Superior temporal gyrus (tissue), 1 donor: ENCODE results near the gene TMUB2.
"Not testable (repeated sequence)": the region's sequence is repeated elsewhere in the genome, so short reads cannot be mapped to it uniquely, and the experiment has no call there.

Source experiments
- DNase-seq: peaks from one replicate; pipeline ENCODE4 v3.0.0-alpha.2; 2016; ENCODE audit errors: extremely low spot score

The TMUB2 gene

DNA sequence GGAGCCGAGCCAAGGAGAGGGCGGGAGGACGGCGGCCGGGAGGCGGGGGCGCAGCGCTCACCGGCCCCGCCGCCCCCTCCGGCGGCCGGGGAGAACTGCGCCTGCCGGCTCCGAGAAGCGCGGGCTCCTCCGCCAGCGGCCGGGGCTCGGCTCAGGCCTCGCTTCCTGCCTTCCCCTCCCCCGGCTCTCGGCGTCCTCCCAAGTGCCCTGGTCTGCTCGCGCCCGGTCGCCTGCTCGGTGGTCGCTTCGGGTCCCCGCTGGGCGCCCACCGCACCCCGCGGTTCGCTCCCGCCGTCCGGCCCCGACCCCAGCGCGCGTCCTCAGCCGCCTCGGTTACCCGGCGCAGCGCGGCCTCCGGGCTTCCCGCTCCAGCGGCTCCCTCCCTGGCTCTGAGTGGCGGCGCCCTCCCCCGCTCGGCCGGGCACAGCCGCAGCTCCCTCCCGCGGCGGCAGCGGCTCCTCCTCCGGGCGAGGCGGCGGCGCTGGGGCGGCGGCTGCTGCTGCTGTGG, 32.4 kb downstream of the TMUB2 start:
- peak; percentile 31 for DNase-seq

DNA sequence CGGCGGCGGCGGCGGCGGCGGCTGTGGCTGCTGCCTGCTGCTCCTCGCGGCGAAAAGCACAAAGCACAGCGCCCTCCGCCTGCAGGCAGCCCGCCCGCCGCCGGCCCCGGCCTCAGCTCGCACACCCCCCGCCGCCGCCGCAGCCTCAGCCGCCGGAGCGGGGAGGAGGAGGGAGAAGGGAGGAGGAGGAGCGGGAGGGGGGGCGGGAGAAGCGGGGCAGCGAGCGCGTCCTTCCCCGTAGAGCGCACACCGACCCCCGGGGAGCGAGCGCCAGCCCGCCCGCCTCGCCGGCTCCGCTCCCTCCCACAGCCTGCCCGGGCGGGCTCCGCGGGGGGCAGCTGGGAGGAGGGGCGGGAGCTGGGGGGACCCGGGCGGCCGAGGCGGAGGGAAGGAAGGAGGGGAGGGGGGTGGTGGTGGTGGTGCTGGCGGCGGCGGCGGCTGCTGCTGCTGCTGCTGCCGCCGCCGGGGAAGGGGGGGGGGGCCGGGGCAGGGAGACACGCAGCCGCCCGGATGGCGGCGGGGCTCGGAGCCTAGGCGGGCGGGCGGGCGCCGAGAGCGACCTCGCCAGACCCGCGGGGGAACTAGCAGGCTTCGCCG, 32.9 kb downstream of the TMUB2 start, which contains the start of gene UBTF:
TSS of gene UBTF (minus strand) at position 60 of the 597 bp plus-strand sequence. CDS start 1,446 bp downstream, outside the sequence.
- DNase-seq = peak; percentile 50

DNA sequence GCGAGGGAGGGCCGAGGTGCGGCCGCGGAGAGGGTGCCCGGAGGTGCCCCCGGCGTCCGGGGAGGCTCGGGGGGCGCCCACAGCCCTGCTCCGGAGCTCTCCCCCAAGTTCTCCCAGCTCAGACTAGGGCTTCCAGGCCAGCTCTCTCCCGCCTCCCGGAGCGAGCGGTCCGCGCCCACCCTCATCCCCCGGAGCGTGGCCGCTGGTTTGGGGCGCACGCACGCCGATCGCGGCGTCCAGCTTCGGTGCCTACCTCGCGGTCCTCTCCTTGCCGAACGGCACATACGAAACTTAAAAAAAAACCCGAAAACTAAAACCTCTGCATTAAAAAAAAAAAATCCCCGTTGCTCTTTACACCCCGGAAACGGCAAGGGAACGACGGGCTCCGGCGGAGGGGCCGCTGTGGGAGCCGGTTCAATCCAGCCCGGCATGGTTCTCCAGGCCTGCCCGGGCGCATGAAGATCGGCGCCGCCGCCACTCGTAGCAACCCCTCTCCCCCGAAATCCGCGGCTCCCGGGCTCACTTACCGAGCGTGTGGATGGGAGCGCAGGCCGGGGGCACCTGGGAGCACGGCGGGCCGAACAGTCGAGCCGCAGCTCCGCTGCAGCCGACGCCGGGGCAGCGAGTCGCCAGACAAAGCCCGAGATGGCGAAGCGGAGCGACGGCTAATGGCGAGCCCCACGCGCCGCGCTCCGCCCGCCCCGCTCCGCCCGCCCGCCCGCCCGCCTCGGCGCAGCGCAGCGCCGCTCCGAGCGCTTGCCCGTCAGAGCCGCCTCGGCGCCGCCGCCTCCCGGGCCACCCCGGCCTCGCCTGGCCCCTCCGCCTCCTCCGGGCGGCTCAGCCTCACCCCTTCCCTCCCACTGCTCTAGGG, 33.7 kb downstream of the TMUB2 start:
- peak; percentile 29 for DNase-seq

DNA sequence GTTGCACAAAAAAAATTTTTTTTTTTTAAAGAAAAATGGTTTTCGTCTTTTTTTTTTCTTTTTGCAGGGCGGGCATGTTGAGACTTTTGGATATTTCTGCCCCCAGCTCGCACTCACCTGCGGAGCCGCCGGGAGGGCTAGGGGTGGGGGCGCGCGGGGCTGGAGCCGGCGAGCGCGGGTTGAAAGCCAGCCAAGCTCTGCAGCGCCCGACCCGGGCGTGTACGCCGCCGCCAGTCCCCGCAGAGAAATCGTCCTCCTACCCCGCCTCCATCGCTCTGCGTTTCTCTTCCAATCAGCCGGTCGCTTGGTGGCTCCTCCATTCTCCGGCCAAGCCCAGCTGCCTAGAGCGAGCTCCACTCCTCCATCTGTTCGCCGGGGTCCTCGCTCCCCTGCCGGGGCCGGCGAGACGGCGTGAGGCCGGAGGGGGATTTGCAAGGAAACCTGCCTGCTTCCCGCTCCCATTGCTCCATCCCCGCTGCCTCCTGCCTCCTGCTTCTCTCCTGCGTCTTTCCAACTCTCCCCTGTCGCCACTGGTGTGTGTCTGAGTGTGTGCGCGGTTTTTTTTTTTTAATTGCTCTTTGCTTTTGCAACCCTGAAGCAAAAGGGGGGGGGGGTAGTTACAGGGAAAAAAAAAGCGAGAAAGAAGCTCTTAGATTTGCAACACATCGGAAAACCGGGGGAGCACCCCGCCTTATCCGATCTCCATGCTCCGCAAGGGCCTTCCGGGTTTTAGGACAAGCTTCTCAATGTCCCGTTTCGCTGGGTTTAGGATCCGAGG, 34.5 kb downstream of the TMUB2 start:
- peak; percentile 81 for DNase-seq

DNA sequence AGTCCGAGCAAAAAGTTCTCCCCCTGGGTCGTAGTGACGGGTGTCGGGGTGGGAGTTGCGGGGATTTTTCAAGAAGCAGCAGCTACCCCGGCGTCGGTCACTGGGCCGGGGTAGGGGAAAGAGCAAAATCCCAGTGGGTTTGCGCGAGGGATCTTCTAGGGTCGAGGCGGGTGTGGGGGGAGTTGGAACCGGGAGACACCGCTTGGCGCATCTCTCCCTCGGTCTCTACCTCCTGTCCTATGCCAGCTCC, 35.0 kb downstream of the TMUB2 start:
- DNase-seq = no peak

DNA sequence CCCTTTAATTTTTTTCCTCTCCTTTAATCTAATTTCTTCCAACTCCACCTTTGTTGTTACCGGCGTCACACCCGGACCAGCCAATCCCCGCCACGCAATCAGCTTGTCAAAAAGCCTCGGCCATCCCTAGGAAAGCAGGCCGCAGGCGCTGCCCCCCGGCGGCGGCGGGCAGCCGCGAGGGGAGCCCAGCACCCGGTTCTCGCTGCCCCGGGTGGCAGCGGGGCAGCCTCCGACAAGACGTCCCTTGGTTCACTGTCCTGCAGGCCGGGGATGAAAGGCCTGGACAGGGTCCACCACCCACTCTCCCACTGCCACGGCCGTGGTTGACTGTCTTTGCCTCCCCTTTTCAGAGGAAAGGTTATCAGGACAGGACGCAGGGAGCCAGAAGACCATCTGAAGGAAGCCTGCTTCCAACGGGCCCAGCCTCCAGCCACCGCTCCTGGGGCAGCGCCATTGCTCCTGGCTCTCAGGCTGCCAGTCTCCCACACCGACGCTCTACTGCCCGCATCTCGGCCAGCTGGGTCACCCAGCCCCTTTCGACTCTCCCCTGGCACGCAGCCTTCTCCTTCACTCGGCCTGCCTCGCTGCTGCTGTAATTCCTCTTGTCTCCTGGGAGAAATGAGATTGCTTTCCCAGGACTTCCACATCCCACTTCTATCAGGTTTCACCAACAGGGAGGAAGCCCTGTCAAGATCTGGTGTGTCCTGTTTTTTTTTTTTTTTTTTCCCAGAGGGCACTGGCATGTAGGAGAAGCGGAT, 35.5 kb downstream of the TMUB2 start:
- DNase-seq = peak; percentile 88

DNA sequence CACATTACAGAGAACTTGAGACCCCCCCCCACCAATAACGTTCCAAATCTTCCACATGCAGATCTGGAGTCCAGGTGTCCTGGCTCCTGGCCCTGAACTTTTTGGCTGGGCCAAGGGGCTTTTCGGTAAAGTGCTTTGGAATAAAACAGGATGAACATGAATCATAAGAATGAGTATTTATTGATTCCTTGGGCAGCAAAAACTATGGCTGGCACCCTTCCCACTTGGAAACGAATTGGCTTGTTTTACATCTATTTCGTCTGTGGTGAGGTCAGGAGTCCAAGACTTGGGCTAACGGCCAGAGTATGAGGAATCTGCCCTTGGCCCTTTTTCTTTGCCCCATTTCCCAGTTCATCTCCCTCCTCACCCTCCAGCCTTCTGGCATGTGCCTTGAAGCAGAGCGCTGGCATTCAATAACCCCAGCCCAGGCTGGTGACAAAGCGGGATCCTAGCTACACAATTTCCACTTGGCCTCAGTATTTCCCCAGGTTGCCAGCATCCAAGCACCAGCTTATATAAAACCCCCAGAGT, 36.8 kb downstream of the TMUB2 start:
- DNase-seq = no peak

DNA sequence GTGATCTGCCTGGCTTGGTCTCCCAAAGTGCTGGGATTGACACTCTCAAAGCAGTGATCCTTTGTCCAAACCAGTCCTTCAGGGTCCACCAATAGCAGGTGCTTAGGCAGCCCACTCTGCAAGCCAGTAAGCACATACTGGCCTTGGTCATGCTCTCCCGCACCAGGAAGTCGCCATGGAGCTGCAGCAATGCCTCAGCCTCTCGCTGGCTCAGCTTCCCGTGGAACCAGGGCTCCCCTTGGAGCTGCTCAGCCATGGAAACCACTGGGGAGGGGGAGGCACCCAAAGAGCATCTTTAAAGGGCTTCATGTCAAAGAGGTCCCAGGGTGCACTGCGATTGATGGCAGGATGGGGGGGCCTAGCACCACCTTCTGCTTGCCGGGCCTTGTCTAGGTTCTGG, 42.3 kb downstream of the TMUB2 start:
- DNase-seq = no peak

DNA sequence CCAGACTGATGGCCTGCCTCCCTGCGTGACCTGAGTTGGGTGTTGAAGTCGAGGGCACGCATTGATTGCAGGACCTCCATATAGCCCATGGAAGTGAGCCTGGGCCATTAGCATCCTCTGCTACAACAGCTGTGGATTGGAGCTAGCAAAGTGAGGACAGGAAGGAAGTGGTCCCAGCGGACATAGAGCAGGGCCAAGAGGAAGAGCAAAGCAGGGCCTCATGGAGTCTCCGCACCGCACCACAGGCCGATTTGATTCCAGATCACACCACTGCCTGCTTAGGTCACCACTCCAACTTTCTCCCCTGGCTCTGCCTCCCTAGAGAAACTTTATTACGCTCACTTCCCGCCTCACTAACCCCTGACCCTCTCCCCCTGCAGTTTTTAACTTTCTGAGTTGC, 43.4 kb downstream of the TMUB2 start:
- DNase-seq = no peak

DNA sequence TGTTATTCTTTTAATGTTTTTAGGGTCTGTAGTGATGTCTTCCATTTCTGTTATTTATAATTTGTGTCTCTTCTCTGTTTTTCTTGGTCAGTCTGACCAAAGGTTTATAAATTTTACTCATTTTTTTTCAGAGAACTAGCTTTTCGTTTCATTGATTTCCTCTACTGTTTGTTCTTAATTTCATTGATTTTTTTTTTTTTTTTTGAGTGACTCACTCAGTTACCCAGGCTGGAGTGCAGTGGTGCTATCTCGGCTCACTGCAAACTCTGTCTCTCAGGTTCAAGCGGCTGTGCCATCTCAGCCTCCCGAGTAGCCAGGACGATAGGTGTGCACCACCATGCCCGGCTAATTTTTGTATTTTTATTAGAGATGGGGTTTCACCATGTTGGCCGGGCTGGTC, 45.3 kb downstream of the TMUB2 start:
- no peak for DNase-seq

DNA sequence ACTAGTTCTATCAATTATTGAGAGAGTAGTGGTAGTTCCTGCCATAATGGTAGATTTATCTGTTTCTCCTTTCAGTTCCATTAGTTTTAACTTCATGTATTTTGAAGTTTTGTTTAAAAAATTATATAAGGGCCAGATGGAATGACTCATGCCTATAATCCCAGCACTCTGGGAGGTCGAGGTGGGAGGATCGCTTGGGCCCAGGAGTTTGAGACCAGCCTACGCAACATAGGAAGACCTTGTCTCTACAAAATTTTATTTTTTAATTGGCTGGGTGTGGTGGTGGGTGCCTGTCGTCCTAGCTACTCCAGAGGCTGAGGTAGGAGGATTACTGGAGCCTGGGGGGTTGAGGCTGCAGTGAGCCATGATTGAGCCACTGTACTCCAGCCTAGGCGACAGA, 46.8 kb downstream of the TMUB2 start:
- DNase-seq = peak; percentile 16

DNA sequence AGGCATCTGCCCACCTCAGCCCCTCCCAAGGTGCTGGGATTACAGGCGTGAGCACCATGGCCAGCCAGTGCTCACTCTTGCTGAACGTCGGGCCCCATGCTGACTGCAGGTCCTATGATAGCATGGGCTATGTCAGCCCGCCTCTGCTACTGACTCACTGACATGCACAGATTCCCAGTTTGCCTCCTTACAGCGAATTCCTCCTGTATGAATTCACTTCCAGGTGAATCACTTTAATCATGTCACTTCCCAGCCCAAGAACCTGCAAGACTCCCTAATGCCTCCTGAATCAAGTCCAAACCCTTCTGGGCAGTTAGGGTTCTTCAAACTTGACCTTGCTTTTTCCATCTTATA, 48.8 kb downstream of the TMUB2 start:
- no peak for DNase-seq

DNA sequence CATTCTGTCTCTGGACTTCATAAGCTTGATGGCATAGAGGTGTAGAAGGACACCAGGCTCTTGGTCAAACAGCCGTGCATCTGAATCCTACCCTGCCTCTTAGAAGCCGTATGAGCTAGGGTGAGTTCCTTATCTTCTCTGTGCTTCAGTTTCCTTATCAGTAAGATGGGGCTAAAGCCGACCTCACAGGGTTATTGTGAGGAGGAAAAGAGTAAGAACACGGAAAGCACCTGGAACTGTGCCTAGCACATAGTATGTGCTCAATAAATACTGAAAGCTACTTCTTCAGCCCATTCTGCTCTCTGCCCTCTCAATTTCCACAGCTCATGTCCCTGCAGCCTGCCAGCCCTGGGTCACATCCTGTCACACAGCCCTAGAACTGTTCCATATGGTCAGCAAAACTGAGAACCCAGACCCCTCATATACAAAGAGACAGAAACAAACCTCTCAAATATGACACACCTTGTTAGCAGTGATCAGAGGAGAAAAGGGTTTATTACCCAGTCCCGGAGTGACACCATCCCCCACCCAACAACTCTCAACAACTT, 49.7 kb downstream of the TMUB2 start:
- DNase-seq = no peak

DNA sequence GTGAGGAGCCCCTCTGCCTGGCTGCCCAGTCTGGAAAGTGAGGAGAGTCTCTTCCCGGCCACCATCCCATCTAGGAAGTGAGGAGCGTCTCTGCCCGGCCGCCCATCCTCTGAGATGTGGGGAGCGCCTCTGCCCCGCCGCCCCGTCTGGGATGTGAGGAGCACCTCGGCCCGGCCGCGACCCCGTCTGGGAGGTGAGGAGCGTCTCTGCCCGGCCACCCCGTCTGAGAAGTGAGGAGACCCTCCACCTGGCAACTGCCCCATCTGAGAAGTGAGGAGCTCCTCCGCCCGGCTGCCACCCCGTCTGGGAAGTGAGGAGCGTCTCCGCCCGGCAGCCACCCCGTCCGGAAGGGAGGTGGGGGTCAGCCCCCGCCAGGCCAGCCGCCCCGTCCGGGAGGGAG, 51.1 kb downstream of the TMUB2 start:
- DNase-seq = not testable (repeated sequence)

DNA sequence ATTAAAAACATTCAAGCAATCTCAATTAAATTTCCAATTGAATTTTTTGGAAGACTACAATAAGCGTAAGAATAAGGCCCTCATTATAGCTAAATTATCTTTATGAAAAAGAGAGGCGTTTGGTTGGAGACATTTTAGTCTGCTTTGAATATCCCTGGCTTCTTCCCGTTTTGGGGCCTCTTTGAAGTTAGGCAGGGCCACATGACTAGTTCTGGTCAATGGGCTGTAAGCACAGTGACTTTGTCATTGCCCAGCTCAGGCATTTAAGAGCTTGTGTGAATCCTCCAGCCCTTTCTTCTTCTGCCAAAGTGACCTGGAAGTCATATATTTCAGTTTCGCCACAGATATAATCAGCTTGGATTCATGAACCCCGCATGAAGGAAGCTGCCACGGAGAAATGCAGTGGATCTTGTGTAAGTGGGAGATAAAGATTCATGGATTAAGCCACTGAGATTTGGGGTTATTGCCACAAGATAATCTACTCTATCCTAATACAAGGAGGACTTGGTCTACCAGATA, 54.4 kb downstream of the TMUB2 start:
- no peak for DNase-seq
